Measurements from ENCODE around the gene EEPD1. TPM values are rescaled to one million over a fixed set of nuclear protein-coding genes. Genes with fewer than 3 reads are reported as not detected.

Gene EEPD1
- polyA plus RNA-seq, 2 of the 4 experiments (the other 2 are of a cell fraction): 16.0 to 24.3 TPM

DNA sequence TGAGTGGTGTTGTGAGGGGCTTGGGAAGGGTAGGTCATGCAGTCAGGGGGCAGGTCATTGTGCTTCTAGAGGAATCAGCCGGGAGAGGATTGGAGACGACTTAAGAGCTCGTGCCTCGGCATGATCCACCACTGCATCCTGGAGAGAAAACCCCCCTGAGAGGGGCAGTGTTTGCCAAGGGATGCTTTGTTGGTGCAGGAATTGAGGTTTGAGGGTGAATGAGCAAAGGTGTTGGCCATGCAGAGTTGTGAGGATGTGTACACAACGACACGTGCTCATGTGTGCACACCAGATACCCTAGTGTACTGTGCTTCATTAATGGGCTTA, 151.0 kb downstream of the EEPD1 start:
- ATAC-seq (peak; percentile 5 to 10; a peak in 3 of 6 replicates), FAIRE-seq (no peak), DNase-seq (ENCODE audit: low read depth in 1 of 2, low spot score in 1 of 2) (no peak)
- no peak overlapping the region for H3K4me3 ChIP-seq
- ChIA-PET CTCF (interaction anchor here (1.0 to 9.0 kb wide), 4 partner anchors 12 to 387 kb away, joined by 4 to 131 read pairs (median 36); no protein-coding TSS in a partner anchor), POLR2A (no interaction called here)
- no peaks in the 10 kb centered on the region for H3K9me3 ChIP-seq
- peak overlapping the region; percentile 67 for H3K4me2 ChIP-seq
- H3K27ac ChIP-seq: peak overlapping the region; percentile 54 to 67
- WGBS (ENCODE audit: missing lambda C conversion rate): 80% methylated on average over 6 of the region's 6 CpGs
- H3K4me1 ChIP-seq: peaks cover 35% of the 10 kb centered on the region
- no peak for TF ChIP-seq BHLHE40 (IDR thresholded peaks at IDR 0.05; ENCODE audit: low read depth, low read length)
- no peak for TF ChIP-seq HOXB5 (CRISPR knock-in tag; IDR thresholded peaks at IDR 0.05)
- TF ChIP-seq NPAS2 (CRISPR knock-in tag; IDR thresholded peaks at IDR 0.05; ENCODE audit: borderline replicate concordance): no peak
- TF ChIP-seq, protein P1, sequence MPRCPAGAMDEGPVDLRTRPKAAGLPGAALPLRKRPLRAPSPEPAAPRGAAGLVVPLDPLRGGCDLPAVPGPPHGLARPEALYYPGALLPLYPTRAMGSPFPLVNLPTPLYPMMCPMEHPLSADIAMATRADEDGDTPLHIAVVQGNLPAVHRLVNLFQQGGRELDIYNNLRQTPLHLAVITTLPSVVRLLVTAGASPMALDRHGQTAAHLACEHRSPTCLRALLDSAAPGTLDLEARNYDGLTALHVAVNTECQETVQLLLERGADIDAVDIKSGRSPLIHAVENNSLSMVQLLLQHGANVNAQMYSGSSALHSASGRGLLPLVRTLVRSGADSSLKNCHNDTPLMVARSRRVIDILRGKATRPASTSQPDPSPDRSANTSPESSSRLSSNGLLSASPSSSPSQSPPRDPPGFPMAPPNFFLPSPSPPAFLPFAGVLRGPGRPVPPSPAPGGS (IDR thresholded peaks at IDR 0.05): no peak
- TF ChIP-seq, protein P2, sequence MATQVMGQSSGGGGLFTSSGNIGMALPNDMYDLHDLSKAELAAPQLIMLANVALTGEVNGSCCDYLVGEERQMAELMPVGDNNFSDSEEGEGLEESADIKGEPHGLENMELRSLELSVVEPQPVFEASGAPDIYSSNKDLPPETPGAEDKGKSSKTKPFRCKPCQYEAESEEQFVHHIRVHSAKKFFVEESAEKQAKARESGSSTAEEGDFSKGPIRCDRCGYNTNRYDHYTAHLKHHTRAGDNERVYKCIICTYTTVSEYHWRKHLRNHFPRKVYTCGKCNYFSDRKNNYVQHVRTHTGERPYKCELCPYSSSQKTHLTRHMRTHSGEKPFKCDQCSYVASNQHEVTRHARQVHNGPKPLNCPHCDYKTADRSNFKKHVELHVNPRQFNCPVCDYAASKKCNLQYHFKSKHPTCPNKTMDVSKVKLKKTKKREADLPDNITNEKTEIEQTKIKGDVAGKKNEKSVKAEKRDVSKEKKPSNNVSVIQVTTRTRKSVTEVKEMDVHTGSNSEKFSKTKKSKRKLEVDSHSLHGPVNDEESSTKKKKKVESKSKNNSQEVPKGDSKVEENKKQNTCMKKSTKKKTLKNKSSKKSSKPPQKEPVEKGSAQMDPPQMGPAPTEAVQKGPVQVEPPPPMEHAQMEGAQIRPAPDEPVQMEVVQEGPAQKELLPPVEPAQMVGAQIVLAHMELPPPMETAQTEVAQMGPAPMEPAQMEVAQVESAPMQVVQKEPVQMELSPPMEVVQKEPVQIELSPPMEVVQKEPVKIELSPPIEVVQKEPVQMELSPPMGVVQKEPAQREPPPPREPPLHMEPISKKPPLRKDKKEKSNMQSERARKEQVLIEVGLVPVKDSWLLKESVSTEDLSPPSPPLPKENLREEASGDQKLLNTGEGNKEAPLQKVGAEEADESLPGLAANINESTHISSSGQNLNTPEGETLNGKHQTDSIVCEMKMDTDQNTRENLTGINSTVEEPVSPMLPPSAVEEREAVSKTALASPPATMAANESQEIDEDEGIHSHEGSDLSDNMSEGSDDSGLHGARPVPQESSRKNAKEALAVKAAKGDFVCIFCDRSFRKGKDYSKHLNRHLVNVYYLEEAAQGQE (IDR thresholded peaks at IDR 0.05): no peak
- TF ChIP-seq EP300 (IDR thresholded peaks at IDR 0.05): no peak
- no peak for TF ChIP-seq ZC3H11A (IDR thresholded peaks at IDR 0.05)
- no peak for TF ChIP-seq JUN (IDR thresholded peaks at IDR 0.05)
- TF ChIP-seq TFCP2L1 (CRISPR knock-in tag; IDR thresholded peaks at IDR 0.05): no peak
- TF ChIP-seq, protein P3, sequence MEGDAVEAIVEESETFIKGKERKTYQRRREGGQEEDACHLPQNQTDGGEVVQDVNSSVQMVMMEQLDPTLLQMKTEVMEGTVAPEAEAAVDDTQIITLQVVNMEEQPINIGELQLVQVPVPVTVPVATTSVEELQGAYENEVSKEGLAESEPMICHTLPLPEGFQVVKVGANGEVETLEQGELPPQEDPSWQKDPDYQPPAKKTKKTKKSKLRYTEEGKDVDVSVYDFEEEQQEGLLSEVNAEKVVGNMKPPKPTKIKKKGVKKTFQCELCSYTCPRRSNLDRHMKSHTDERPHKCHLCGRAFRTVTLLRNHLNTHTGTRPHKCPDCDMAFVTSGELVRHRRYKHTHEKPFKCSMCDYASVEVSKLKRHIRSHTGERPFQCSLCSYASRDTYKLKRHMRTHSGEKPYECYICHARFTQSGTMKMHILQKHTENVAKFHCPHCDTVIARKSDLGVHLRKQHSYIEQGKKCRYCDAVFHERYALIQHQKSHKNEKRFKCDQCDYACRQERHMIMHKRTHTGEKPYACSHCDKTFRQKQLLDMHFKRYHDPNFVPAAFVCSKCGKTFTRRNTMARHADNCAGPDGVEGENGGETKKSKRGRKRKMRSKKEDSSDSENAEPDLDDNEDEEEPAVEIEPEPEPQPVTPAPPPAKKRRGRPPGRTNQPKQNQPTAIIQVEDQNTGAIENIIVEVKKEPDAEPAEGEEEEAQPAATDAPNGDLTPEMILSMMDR (IDR thresholded peaks at IDR 0.05): no peak
- no peak for TF ChIP-seq HOXA7 (CRISPR knock-in tag; IDR thresholded peaks at IDR 0.05)
- no peak for TF ChIP-seq ESRRA (IDR thresholded peaks at IDR 0.05; ENCODE audit: borderline replicate concordance, low read length)
- no peak for TF ChIP-seq NFE2L2 (conservative IDR thresholded peaks at IDR 0.05; ENCODE audit: low read length)
- TF ChIP-seq ZSCAN20 (CRISPR knock-in tag; IDR thresholded peaks at IDR 0.05): no peak
- TF ChIP-seq RAD21 (conservative IDR thresholded peaks at IDR 0.05 in 1 of 2, IDR thresholded peaks at IDR 0.05 in 1 of 2): no peak
- no peak for TF ChIP-seq HOXB13 (CRISPR knock-in tag; IDR thresholded peaks at IDR 0.05; ENCODE audit: low read depth)
- no peak for TF ChIP-seq RCOR1 (IDR thresholded peaks at IDR 0.05; ENCODE audit: low read depth, low read length)

DNA sequence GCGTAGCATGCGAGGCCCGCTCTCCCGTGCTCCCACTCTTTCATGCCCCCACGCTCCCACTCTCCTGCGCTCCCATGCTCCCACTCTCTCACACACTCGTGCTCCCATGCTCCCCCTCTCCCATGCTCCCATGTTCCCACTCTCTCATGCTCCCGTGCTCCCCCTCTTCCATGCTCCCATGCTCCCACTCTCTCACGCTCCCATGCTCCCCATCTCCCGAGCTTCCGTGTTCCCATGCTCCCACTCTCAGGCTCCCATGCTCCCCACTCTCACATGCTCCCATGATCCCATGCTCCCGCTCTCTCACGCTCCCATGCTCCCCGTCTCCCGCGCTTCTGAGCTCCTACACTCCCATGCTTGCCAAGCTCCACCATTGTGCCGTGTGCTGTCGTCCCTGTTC, 152.2 kb downstream of the EEPD1 start:
- ChIA-PET CTCF (interaction anchor here (0.6 to 9.0 kb wide), 6 partner anchors 11 to 367 kb away, joined by 3 to 131 read pairs (median 6); no protein-coding TSS in a partner anchor), POLR2A (no interaction called here)
- Histone ChIP-seq H3K27ac (no peak overlapping the region), H3K4me1 (peaks cover 30% of the 10 kb centered on the region), H3K4me3 (no peak overlapping the region), H3K9me3 (no peaks in the 10 kb centered on the region), H3K4me2 (no peak overlapping the region)
- WGBS (ENCODE audit: missing lambda C conversion rate): 94% methylated on average over 18 of the region's 18 CpGs
- ATAC-seq: no peak
- no peak for FAIRE-seq
- DNase-seq (ENCODE audit: low read depth in 1 of 2, low spot score in 1 of 2): no peak
- TF ChIP-seq HOXB13 (CRISPR knock-in tag; IDR thresholded peaks at IDR 0.05; ENCODE audit: low read depth): no peak
- TF ChIP-seq HDAC2 (IDR thresholded peaks at IDR 0.05): no peak
- TF ChIP-seq, protein P4, sequence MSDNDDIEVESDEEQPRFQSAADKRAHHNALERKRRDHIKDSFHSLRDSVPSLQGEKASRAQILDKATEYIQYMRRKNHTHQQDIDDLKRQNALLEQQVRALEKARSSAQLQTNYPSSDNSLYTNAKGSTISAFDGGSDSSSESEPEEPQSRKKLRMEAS (IDR thresholded peaks at IDR 0.05): no peak
